ENCODE results near the gene TCEAL9.

The TCEAL9 gene

GRCh38 chrX:103338663-103339062 is 17.6 kb upstream of the TCEAL9 start:
- TF ChIP-seq, protein P1, sequence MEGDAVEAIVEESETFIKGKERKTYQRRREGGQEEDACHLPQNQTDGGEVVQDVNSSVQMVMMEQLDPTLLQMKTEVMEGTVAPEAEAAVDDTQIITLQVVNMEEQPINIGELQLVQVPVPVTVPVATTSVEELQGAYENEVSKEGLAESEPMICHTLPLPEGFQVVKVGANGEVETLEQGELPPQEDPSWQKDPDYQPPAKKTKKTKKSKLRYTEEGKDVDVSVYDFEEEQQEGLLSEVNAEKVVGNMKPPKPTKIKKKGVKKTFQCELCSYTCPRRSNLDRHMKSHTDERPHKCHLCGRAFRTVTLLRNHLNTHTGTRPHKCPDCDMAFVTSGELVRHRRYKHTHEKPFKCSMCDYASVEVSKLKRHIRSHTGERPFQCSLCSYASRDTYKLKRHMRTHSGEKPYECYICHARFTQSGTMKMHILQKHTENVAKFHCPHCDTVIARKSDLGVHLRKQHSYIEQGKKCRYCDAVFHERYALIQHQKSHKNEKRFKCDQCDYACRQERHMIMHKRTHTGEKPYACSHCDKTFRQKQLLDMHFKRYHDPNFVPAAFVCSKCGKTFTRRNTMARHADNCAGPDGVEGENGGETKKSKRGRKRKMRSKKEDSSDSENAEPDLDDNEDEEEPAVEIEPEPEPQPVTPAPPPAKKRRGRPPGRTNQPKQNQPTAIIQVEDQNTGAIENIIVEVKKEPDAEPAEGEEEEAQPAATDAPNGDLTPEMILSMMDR (conservative IDR thresholded peaks at IDR 0.05; ENCODE audit: low read length), result no peak
- no peak for TF ChIP-seq EZH2phosphoT487 (IDR thresholded peaks at IDR 0.05; ENCODE audit: borderline replicate concordance)
- Histone ChIP-seq H3K27me3 (ENCODE audit: insufficient read depth, low read length, poor library complexity, severe bottlenecking) (no peaks in the 10 kb centered on the region), H3K4me2 (ENCODE audit: low read depth, low read length, poor library complexity, severe bottlenecking) (no peak overlapping the region), H3K4me1 (ENCODE audit: insufficient read depth, low read length, poor library complexity, severe bottlenecking) (no peaks in the 10 kb centered on the region), H3F3A (ENCODE audit: low read depth) (no peaks in the 10 kb centered on the region), H3K79me2 (ENCODE audit: insufficient read depth, low read length) (no peaks in the 10 kb centered on the region), H3K36me3 (ENCODE audit: insufficient read depth, low read length) (no peaks in the 10 kb centered on the region), H3K9me2 (replicated peaks; ENCODE audit: low read depth, low read length) (no peaks in the 10 kb centered on the region), H3K4me3 (ENCODE audit: low read length, poor library complexity, severe bottlenecking) (no peak overlapping the region), H3K9ac (ENCODE audit: low read depth, low read length, poor library complexity, severe bottlenecking) (no peak overlapping the region), H3K9me3 (ENCODE audit: insufficient read depth, low read depth, low read length) (no peaks in the 10 kb centered on the region), H2AFZ (ENCODE audit: low read length) (no peak overlapping the region), H4K20me1 (ENCODE audit: insufficient read depth, low read length, poor library complexity, severe bottlenecking) (no peaks in the 10 kb centered on the region)

GRCh38 chrX:103343105-103343504 is 13.2 kb upstream of the TCEAL9 start:
- no peaks in the 10 kb centered on the region for H3F3A ChIP-seq (ENCODE audit: low read depth)
- no peaks in the 10 kb centered on the region for H4K20me1 ChIP-seq (ENCODE audit: insufficient read depth, low read length, poor library complexity, severe bottlenecking)

DNA sequence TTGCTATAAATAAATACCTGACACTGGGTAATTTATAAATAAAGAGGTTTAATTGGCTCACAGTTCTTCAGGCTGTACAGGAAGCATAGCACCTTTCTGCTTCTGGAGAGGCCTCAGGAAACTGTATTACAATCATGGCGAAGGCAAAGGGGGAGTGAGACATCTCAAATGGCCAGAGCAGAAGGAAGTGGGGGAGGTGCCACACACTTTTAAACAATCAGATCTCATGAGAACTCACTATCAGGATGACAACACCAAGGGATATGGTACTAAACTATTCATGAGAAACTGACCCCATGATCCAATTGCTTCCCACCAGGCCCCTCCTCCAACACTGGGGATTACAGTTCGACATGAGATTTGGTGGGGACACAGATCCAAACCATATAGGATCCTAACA is 11.7 kb upstream of the TCEAL9 start:
- H3K79me2 ChIP-seq (ENCODE audit: insufficient read depth, low read length), result no peaks in the 10 kb centered on the region
- H3K9me2 ChIP-seq (replicated peaks; ENCODE audit: low read depth, low read length), result no peaks in the 10 kb centered on the region
- H3K36me3 ChIP-seq (ENCODE audit: insufficient read depth, low read length), result no peaks in the 10 kb centered on the region
- no peaks in the 10 kb centered on the region for H3K27me3 ChIP-seq (ENCODE audit: insufficient read depth, low read length, poor library complexity, severe bottlenecking)
- H3K4me1 ChIP-seq (ENCODE audit: insufficient read depth, low read length, poor library complexity, severe bottlenecking), result peaks cover 7% of the 10 kb centered on the region
- H3K9ac ChIP-seq (ENCODE audit: low read depth, low read length, poor library complexity, severe bottlenecking), result no peak overlapping the region
- no peak overlapping the region for H3K4me3 ChIP-seq (ENCODE audit: low read length, poor library complexity, severe bottlenecking)
- no peak for TF ChIP-seq EZH2phosphoT487 (IDR thresholded peaks at IDR 0.05; ENCODE audit: borderline replicate concordance)
- H3F3A ChIP-seq (ENCODE audit: low read depth), result no peaks in the 10 kb centered on the region
- H2AFZ ChIP-seq (ENCODE audit: low read length), result peak overlapping the region; percentile 40
- H3K9me3 ChIP-seq (ENCODE audit: insufficient read depth, low read depth, low read length), result no peaks in the 10 kb centered on the region
- H3K4me2 ChIP-seq (ENCODE audit: low read depth, low read length, poor library complexity, severe bottlenecking), result peak overlapping the region; percentile 36
- H4K20me1 ChIP-seq (ENCODE audit: insufficient read depth, low read length, poor library complexity, severe bottlenecking), result no peaks in the 10 kb centered on the region

More at GRCh38 chrX:103343105-103343504, 13.2 kb upstream of the TCEAL9 start:
- H3K4me1 ChIP-seq (ENCODE audit: insufficient read depth, low read length, poor library complexity, severe bottlenecking), result peaks cover 7% of the 10 kb centered on the region
- TF ChIP-seq, protein P1 (conservative IDR thresholded peaks at IDR 0.05; ENCODE audit: low read length), result peak; percentile 67
- no peak for TF ChIP-seq EZH2phosphoT487 (IDR thresholded peaks at IDR 0.05; ENCODE audit: borderline replicate concordance)
- H3K4me3 ChIP-seq (ENCODE audit: low read length, poor library complexity, severe bottlenecking), result no peak overlapping the region
- no peaks in the 10 kb centered on the region for H3K9me2 ChIP-seq (replicated peaks; ENCODE audit: low read depth, low read length)
- peak overlapping the region; percentile 75 for H2AFZ ChIP-seq (ENCODE audit: low read length)
- no peaks in the 10 kb centered on the region for H3K9me3 ChIP-seq (ENCODE audit: insufficient read depth, low read depth, low read length)
- H3K79me2 ChIP-seq (ENCODE audit: insufficient read depth, low read length), result no peaks in the 10 kb centered on the region
- H3K27me3 ChIP-seq (ENCODE audit: insufficient read depth, low read length, poor library complexity, severe bottlenecking), result no peaks in the 10 kb centered on the region
- no peaks in the 10 kb centered on the region for H3K36me3 ChIP-seq (ENCODE audit: insufficient read depth, low read length)
- H3K9ac ChIP-seq (ENCODE audit: low read depth, low read length, poor library complexity, severe bottlenecking), result no peak overlapping the region
- no peak overlapping the region for H3K4me2 ChIP-seq (ENCODE audit: low read depth, low read length, poor library complexity, severe bottlenecking)

DNA sequence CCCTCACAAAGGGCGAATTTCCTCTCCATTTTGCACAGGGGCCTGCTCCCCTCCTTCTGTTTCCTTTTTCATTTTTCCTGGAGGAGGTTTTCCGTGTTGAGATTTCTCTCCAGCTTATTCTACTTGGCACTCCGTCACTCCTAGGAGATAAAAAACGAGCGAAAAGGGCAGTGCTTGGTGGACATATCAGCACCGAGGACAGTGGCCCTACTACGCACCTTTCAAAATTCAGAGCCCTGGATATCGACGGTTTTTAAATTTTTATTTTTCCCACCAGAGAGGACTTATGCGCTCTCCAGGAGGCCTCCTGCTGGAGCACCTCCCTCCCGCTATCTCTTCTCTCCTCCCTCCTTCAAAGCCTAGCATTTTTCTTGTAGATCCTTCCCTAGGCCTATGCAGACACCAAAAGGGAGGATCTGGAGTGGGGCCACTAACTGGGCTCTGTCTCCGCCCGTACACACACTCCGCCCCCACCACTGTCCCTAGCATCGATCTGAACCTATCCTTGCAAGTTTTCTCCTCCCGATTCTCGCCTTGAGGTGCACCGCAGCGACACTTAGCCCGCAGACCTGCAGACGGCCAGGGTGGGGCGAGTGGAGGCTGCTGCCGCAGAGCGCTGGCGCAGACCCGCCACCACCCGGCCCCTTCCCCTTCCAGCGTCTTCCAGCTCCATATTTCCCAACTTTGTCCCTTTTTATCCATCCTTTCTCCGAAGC is 8.5 kb upstream of the TCEAL9 start:
- Histone ChIP-seq H2AFZ (ENCODE audit: low read length) (no peak overlapping the region), H3K9me2 (replicated peaks; ENCODE audit: low read depth, low read length) (no peaks in the 10 kb centered on the region), H4K20me1 (ENCODE audit: insufficient read depth, low read length, poor library complexity, severe bottlenecking) (no peaks in the 10 kb centered on the region), H3F3A (ENCODE audit: low read depth) (no peaks in the 10 kb centered on the region), H3K4me2 (ENCODE audit: low read depth, low read length, poor library complexity, severe bottlenecking) (no peak overlapping the region), H3K4me3 (ENCODE audit: low read length, poor library complexity, severe bottlenecking) (no peak overlapping the region), H3K9me3 (ENCODE audit: insufficient read depth, low read depth, low read length) (no peaks in the 10 kb centered on the region), H3K36me3 (ENCODE audit: insufficient read depth, low read length) (no peaks in the 10 kb centered on the region), H3K27me3 (ENCODE audit: insufficient read depth, low read length, poor library complexity, severe bottlenecking) (no peaks in the 10 kb centered on the region), H3K4me1 (ENCODE audit: insufficient read depth, low read length, poor library complexity, severe bottlenecking) (peaks cover 7% of the 10 kb centered on the region), H3K79me2 (ENCODE audit: insufficient read depth, low read length) (no peaks in the 10 kb centered on the region), H3K9ac (ENCODE audit: low read depth, low read length, poor library complexity, severe bottlenecking) (no peak overlapping the region)
- TF ChIP-seq EZH2phosphoT487 (IDR thresholded peaks at IDR 0.05; ENCODE audit: borderline replicate concordance), result no peak
- TF ChIP-seq, protein P1 (conservative IDR thresholded peaks at IDR 0.05; ENCODE audit: low read length), result no peak

All from Loucy (cell line).